ENCODE results near the gene ST3GAL4. TPM values are rescaled to one million over a fixed set of nuclear protein-coding genes. Genes with fewer than 3 reads are reported as not detected.
"Not testable (repeated sequence)": the region's sequence is repeated elsewhere in the genome, so short reads cannot be mapped to it uniquely, and the experiment has no call there.

The ST3GAL4 gene
- 18.6 and 19.1 TPM in 2 replicates for total RNA-seq (ENCODE audit: low replicate concordance)
- long read RNA-seq, transcript ST3GAL4-204 (11 exons, 1,812 nt), result major isoform, 5 of 25 reads
- long read RNA-seq, partial matches to known transcripts, result 2 of 25 reads
- long read RNA-seq, other reads (novel, unspliced or antisense), result 16 of 25 reads

- TF ChIP-seq CTCF (conservative IDR thresholded peaks at IDR 0.05), result no peak
- H3K4me1 Mint-ChIP-seq (ENCODE audit: unreplicated experiment), result peaks cover 36% of the 10 kb centered on the region
- peaks cover 3% of the 10 kb centered on the region for H3K36me3 Mint-ChIP-seq
- DNase-seq (ENCODE audit: extremely low spot score, unreplicated experiment), result peak; percentile 87
- H3K9me3 Mint-ChIP-seq, result no peaks in the 10 kb centered on the region
- H3K27me3 Mint-ChIP-seq, result no peaks in the 10 kb centered on the region
- peak within 1 kb of the TSS; percentile 85 for H3K27ac Mint-ChIP-seq
- H3K4me3 Mint-ChIP-seq, result peak within 1 kb of the TSS; percentile 94
Observed at GRCh38 chr11:126355324-126355925, at the start of gene ST3GAL4. TSS of gene ST3GAL4 (plus strand) at chr11:126355686. CDS start at chr11:126406156, 50,470 bp downstream.

GRCh38 chr11:126305699-126306098 lies 49.8 kb upstream of the ST3GAL4 start:
- Mint-ChIP-seq H3K4me1 (ENCODE audit: unreplicated experiment) (peaks cover 37% of the 10 kb centered on the region), H3K27ac (peak overlapping the region; percentile 75), H3K36me3 (peaks cover 8% of the 10 kb centered on the region), H3K4me3 (peak overlapping the region; percentile 81), H3K27me3 (no peaks in the 10 kb centered on the region), H3K9me3 (no peaks in the 10 kb centered on the region)
- DNase-seq (ENCODE audit: extremely low spot score, unreplicated experiment), result no peak
- no peak for TF ChIP-seq CTCF (conservative IDR thresholded peaks at IDR 0.05)

GRCh38 chr11:126307706-126308105 lies 47.8 kb upstream of the ST3GAL4 start:
- H3K27ac Mint-ChIP-seq, result peak overlapping the region; percentile 6

GRCh38 chr11:126308271-126308671 lies 47.2 kb upstream of the ST3GAL4 start:
- Mint-ChIP-seq H3K36me3 (peaks cover 8% of the 10 kb centered on the region), H3K4me1 (ENCODE audit: unreplicated experiment) (peaks cover 46% of the 10 kb centered on the region), H3K4me3 (no peak overlapping the region), H3K27ac (no peak overlapping the region), H3K9me3 (no peaks in the 10 kb centered on the region), H3K27me3 (no peaks in the 10 kb centered on the region)
- no peak for TF ChIP-seq CTCF (conservative IDR thresholded peaks at IDR 0.05)
- DNase-seq (ENCODE audit: extremely low spot score, unreplicated experiment), result no peak

More at GRCh38 chr11:126307706-126308105, 47.8 kb upstream of the ST3GAL4 start:
- no peak for DNase-seq (ENCODE audit: extremely low spot score, unreplicated experiment)
- peak overlapping the region; percentile 34 for H3K4me3 Mint-ChIP-seq
- TF ChIP-seq CTCF (conservative IDR thresholded peaks at IDR 0.05), result peak; percentile 70
- peaks cover 41% of the 10 kb centered on the region for H3K4me1 Mint-ChIP-seq (ENCODE audit: unreplicated experiment)
- peaks cover 10% of the 10 kb centered on the region for H3K36me3 Mint-ChIP-seq
- no peaks in the 10 kb centered on the region for H3K9me3 Mint-ChIP-seq
- no peaks in the 10 kb centered on the region for H3K27me3 Mint-ChIP-seq

- not testable (repeated sequence) for H3K27ac Mint-ChIP-seq; H3K9me3 Mint-ChIP-seq; H3K27me3 Mint-ChIP-seq; H3K4me3 Mint-ChIP-seq; DNase-seq (ENCODE audit: extremely low spot score, unreplicated experiment)
- peaks cover 12% of the 10 kb centered on the region for H3K36me3 Mint-ChIP-seq
- H3K4me1 Mint-ChIP-seq (ENCODE audit: unreplicated experiment), result peaks cover 50% of the 10 kb centered on the region
Observed at GRCh38 chr11:126308771-126309170, 46.7 kb upstream of the ST3GAL4 start.

- no peaks in the 10 kb centered on the region for H3K9me3 Mint-ChIP-seq
- TF ChIP-seq CTCF (conservative IDR thresholded peaks at IDR 0.05), result peak; percentile 92
- peaks cover 18% of the 10 kb centered on the region for H3K36me3 Mint-ChIP-seq
- peaks cover 40% of the 10 kb centered on the region for H3K4me1 Mint-ChIP-seq (ENCODE audit: unreplicated experiment)
- no peak overlapping the region for H3K27ac Mint-ChIP-seq
- DNase-seq (ENCODE audit: extremely low spot score, unreplicated experiment), result peak; percentile 81
- H3K4me3 Mint-ChIP-seq, result no peak overlapping the region
- H3K27me3 Mint-ChIP-seq, result no peaks in the 10 kb centered on the region
Observed at GRCh38 chr11:126310200-126310991, 45.1 kb upstream of the ST3GAL4 start.

Measured in type B pancreatic cell (in vitro differentiated cells).